ENCODE data around the gene TMEM60. TPM values are rescaled to one million over a fixed set of nuclear protein-coding genes. Genes with fewer than 3 reads are reported as not detected.

Gene TMEM60
- total RNA-seq, 2 donors from 2014 or later = 6.6 to 13.8 TPM

- no peak overlapping the region for H3K4me3 ChIP-seq
- no peaks in the 10 kb centered on the region for H3K9me3 ChIP-seq
- no peak for DNase-seq (ENCODE audit: low spot score)
- TF ChIP-seq CTCF (IDR thresholded peaks at IDR 0.05) = no peak
- H3K27ac ChIP-seq = no peak overlapping the region
- H3K27me3 ChIP-seq = no peaks in the 10 kb centered on the region
- H3K4me1 ChIP-seq = no peaks in the 10 kb centered on the region
- H3K36me3 ChIP-seq = no peaks in the 10 kb centered on the region
These were observed 51.9 kb downstream of the TMEM60 start for GRCh38 chr7:77746164-77746823.

GRCh38 chr7:77745746-77746145 lies 52.5 kb downstream of the TMEM60 start:
- H3K4me3 ChIP-seq = no peak overlapping the region
- no peaks in the 10 kb centered on the region for H3K27me3 ChIP-seq
- H3K36me3 ChIP-seq = no peaks in the 10 kb centered on the region
- no peak for DNase-seq (ENCODE audit: low spot score)
- H3K4me1 ChIP-seq = no peaks in the 10 kb centered on the region
- H3K9me3 ChIP-seq = no peaks in the 10 kb centered on the region
- no peak for TF ChIP-seq CTCF (IDR thresholded peaks at IDR 0.05)
- no peak overlapping the region for H3K27ac ChIP-seq

Other genes with a start within 250 kb of the TMEM60 start
- 1 to 10 TPM; 7.5 to 7.9 TPM for gene RSBN1L, start 102.0 kb downstream of the TMEM60 start, total RNA-seq
- gene PHTF2, start 339 bp upstream of the TMEM60 start, total RNA-seq = 10 to 100 TPM; 14.3 to 31.6 TPM

Measured in right atrium auricular region (tissue), 2 donors.